SK-N-SH treated with all-trans-retinoic acid at 6 μM for 48 hours (cell line): Measurements from ENCODE around the gene PAPSS2.

Experiments used
- ATAC-seq: fragments of 200-7000 bp; cut with Tn5 transposase; 3 replicates; pipeline ENCODE4 v1.9.1; 2020; ENCODE audit warnings: mild to moderate bottlenecking, moderate library complexity
- BACH2 ChIP-seq: fragments of 250-450 bp; sonication (Bioruptor Pico); IDR thresholded peaks from 2 replicates; pipeline ENCODE4 v1.9.0; 2021; ENCODE audit warnings: mild to moderate bottlenecking, borderline replicate concordance
- CSDC2 ChIP-seq: fragments of 250-450 bp; sonication (Bioruptor Pico); IDR thresholded peaks from 2 replicates; pipeline ENCODE4 v1.5.0; 2020; ENCODE audit warnings: mild to moderate bottlenecking, moderate library complexity
- GLIS3 ChIP-seq: fragments of 250-450 bp; sonication (Bioruptor Pico); IDR thresholded peaks from 2 replicates; pipeline ENCODE4 v1.5.0; 2020; ENCODE audit warnings: mild to moderate bottlenecking, moderate library complexity
- ISL1 ChIP-seq: fragments of 250-450 bp; sonication (Bioruptor Pico); IDR thresholded peaks from 2 replicates; pipeline ENCODE4 v2.1.2; 2022; ENCODE audit warnings: mild to moderate bottlenecking, moderate library complexity
- OSR1 ChIP-seq: fragments of 250-450 bp; sonication (Bioruptor Pico); IDR thresholded peaks from 2 replicates; pipeline ENCODE4 v1.8.0; 2022; ENCODE audit warnings: moderate library complexity, mild to moderate bottlenecking, inconsistent platforms
- PPARA ChIP-seq: fragments of 250-450 bp; sonication (Bioruptor Pico); IDR thresholded peaks from 2 replicates; pipeline ENCODE4 v1.5.0; 2020; ENCODE audit warnings: mild to moderate bottlenecking, borderline replicate concordance
- RARB ChIP-seq: fragments of 250-450 bp; sonication (Bioruptor Pico); IDR thresholded peaks from 2 replicates; pipeline ENCODE4 v1.8.0; 2021; ENCODE audit warnings: mild to moderate bottlenecking, moderate library complexity
- SNAI2 ChIP-seq: fragments of 250-450 bp; sonication (Bioruptor Pico); IDR thresholded peaks from 2 replicates; pipeline ENCODE4 v1.5.0; 2020; ENCODE audit warnings: mild to moderate bottlenecking, moderate library complexity
- TCF4 ChIP-seq: fragments of 250-450 bp; sonication (Bioruptor Pico); IDR thresholded peaks from 2 replicates; pipeline ENCODE4 v1.8.0; 2021; ENCODE audit warnings: mild to moderate bottlenecking, moderate library complexity, borderline replicate concordance
- TOX ChIP-seq: fragments of 250-450 bp; sonication (Bioruptor Pico); IDR thresholded peaks from 2 replicates; pipeline ENCODE4 v1.8.0; 2021; ENCODE audit warnings: mild to moderate bottlenecking, moderate library complexity, borderline replicate concordance
- ZC3H10 ChIP-seq: fragments of 250-450 bp; sonication (Bioruptor Pico); IDR thresholded peaks from 2 replicates; pipeline ENCODE4 v1.5.1; 2021; ENCODE audit warnings: mild to moderate bottlenecking, moderate library complexity
- ZFP3 ChIP-seq: fragments of 250-450 bp; sonication (Bioruptor Pico); IDR thresholded peaks from 2 replicates; pipeline ENCODE4 v1.5.0; 2020; ENCODE audit warnings: mild to moderate bottlenecking, moderate library complexity
- ZFP30 ChIP-seq: fragments of 450-650 bp; formaldehyde crosslinking; IDR thresholded peaks from 2 replicates; pipeline ENCODE4 v1.5.0; 2022; ENCODE audit warnings: mild to moderate bottlenecking, moderate library complexity
- ZNF565 ChIP-seq: fragments of 450-650 bp; formaldehyde crosslinking; conservative IDR thresholded peaks from 2 replicates; pipeline ENCODE4 v1.5.0; 2020; ENCODE audit warnings: low read depth, mild to moderate bottlenecking, moderate library complexity
- ZNF70 ChIP-seq: fragments of 450-650 bp; formaldehyde crosslinking; IDR thresholded peaks from 2 replicates; pipeline ENCODE4 v1.5.0; 2020; ENCODE audit warnings: mild to moderate bottlenecking, moderate library complexity
- ZNF8 ChIP-seq: fragments of 450-650 bp; formaldehyde crosslinking; IDR thresholded peaks from 2 replicates; pipeline ENCODE4 v1.5.0; 2020; ENCODE audit warnings: mild to moderate bottlenecking, moderate library complexity
- TF ChIP-seq, protein P1 (sequence below): fragments of 250-450 bp; sonication (Bioruptor Pico); IDR thresholded peaks from 2 replicates; pipeline ENCODE4 v1.8.0; 2020; ENCODE audit warnings: mild to moderate bottlenecking, moderate library complexity, borderline replicate concordance
- TF ChIP-seq, protein P2 (sequence below): fragments of 250-450 bp; sonication (Bioruptor Pico); IDR thresholded peaks from 2 replicates; pipeline ENCODE4 v1.5.1; 2020; ENCODE audit warnings: low read depth, mild to moderate bottlenecking, moderate library complexity
- TF ChIP-seq, protein P3 (sequence below): fragments of 250-450 bp; sonication (Bioruptor Pico); IDR thresholded peaks from 2 replicates; pipeline ENCODE4 v1.5.1; 2021; ENCODE audit warnings: mild to moderate bottlenecking, moderate library complexity

The PAPSS2 gene

GRCh38 chr10:87695074-87695473, 35.4 kb downstream of the PAPSS2 start:
- ATAC-seq: no peak
- TF ChIP-seq ZNF70 (no peak), ISL1 (CRISPR knock-in tag) (no peak)

GRCh38 chr10:87696922-87697745, 37.5 kb downstream of the PAPSS2 start:
- ATAC-seq: no peak

DNA sequence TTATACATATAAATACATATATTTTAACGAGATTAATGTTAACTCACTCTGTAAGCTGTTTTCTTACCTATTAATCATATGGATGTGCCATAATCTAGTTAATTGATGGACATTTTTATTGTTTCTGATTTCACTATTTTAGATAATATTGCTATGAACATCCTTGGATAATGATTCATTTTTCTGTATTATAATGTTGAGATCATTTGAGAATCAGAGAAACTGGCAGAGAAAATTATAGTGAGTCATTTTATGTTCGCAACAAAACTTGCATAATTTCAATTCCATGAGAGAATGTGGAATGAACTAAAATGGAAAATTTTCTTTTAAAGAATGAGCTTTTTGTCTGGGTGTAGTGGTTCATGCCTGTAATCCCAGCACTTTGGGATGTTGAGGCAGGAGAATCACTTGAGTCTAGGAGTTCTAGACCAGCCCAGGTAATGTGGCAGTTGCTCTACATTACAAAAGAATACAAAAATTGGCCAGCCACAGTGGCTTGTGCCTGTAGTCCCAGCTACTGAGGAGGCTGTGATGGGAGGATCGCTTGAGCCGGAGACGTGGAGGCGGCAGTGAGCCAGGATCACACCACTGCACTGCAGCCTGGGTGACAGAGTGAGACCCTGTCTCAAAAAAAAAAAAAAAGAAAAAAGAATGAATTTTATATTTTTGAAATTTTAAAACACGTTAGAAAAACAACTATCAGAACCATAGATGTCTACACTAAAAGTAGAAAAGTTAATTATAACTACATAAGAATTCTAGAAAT, 40.5 kb downstream of the PAPSS2 start:
- peak; percentile 46 for ATAC-seq
- peak; percentile 79; the same call in 1 of the 2 replicates for TF ChIP-seq ISL1 (CRISPR knock-in tag)
- no peak for TF ChIP-seq ZNF8 (CRISPR knock-in tag)

More at GRCh38 chr10:87696922-87697745, 37.5 kb downstream of the PAPSS2 start:
- TF ChIP-seq BACH2 (CRISPR knock-in tag): no peak
- TF ChIP-seq ZNF8 (CRISPR knock-in tag): no peak
- no peak for TF ChIP-seq ZC3H10 (CRISPR knock-in tag)
- TF ChIP-seq SNAI2 (CRISPR knock-in tag): no peak
- TF ChIP-seq PPARA (CRISPR knock-in tag): no peak
- TF ChIP-seq ZFP3 (CRISPR knock-in tag): no peak
- no peak for TF ChIP-seq RARB
- TF ChIP-seq CSDC2 (CRISPR knock-in tag): no peak
- no peak for TF ChIP-seq GLIS3 (CRISPR knock-in tag)
- no peak for TF ChIP-seq ZNF565 (CRISPR knock-in tag)

DNA sequence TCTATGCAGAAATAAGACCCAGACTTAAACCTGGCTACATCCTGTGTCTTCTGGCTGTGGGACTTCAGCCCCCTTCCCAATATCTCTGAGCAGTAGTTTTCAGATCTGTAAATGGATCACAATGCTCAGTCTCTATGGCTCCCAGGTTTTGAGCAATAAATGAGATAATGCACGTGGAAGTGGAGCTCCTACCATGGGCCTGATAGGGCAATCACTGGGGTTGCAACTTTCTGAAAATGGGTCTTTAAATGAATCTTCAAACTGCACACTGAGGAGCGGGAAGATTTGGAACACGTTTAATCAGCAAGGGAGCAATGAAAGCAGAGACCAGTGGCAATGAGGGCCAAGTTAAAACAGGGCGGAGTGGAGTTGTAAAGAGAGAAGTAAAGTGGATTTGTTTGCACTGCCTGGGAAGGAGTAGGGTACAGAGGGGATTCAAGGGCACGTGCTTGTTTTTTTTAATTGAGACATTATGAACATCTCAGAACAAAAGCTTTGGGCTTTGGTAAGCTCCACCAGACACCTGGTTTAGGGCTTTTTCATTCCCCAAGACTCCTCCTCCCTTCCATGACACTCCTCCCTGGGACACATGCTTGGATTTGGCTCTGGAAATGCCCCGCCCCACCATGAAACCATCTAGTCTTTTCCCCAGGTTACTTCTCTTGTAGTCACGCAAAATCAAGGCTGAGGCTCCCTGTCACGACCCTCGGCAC, 42.7 kb downstream of the PAPSS2 start:
- TF ChIP-seq BACH2 (CRISPR knock-in tag) (no peak), ISL1 (CRISPR knock-in tag) (no peak), PPARA (CRISPR knock-in tag) (no peak)
- no peak for ATAC-seq

- no peak for TF ChIP-seq GLIS3 (CRISPR knock-in tag)
- TF ChIP-seq, protein P1, sequence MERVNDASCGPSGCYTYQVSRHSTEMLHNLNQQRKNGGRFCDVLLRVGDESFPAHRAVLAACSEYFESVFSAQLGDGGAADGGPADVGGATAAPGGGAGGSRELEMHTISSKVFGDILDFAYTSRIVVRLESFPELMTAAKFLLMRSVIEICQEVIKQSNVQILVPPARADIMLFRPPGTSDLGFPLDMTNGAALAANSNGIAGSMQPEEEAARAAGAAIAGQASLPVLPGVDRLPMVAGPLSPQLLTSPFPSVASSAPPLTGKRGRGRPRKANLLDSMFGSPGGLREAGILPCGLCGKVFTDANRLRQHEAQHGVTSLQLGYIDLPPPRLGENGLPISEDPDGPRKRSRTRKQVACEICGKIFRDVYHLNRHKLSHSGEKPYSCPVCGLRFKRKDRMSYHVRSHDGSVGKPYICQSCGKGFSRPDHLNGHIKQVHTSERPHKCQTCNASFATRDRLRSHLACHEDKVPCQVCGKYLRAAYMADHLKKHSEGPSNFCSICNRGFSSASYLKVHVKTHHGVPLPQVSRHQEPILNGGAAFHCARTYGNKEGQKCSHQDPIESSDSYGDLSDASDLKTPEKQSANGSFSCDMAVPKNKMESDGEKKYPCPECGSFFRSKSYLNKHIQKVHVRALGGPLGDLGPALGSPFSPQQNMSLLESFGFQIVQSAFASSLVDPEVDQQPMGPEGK (CRISPR knock-in tag): no peak
- no peak for TF ChIP-seq ZFP30
- no peak for TF ChIP-seq ISL1 (CRISPR knock-in tag)
- TF ChIP-seq, protein P2, sequence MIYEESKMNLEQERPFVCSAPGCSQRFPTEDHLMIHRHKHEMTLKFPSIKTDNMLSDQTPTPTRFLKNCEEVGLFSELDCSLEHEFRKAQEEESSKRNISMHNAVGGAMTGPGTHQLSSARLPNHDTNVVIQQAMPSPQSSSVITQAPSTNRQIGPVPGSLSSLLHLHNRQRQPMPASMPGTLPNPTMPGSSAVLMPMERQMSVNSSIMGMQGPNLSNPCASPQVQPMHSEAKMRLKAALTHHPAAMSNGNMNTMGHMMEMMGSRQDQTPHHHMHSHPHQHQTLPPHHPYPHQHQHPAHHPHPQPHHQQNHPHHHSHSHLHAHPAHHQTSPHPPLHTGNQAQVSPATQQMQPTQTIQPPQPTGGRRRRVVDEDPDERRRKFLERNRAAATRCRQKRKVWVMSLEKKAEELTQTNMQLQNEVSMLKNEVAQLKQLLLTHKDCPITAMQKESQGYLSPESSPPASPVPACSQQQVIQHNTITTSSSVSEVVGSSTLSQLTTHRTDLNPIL (CRISPR knock-in tag): no peak
- TF ChIP-seq TCF4 (CRISPR knock-in tag): no peak
- no peak for TF ChIP-seq ZNF8 (CRISPR knock-in tag)
- no peak for TF ChIP-seq PPARA (CRISPR knock-in tag)
- TF ChIP-seq, protein P3, sequence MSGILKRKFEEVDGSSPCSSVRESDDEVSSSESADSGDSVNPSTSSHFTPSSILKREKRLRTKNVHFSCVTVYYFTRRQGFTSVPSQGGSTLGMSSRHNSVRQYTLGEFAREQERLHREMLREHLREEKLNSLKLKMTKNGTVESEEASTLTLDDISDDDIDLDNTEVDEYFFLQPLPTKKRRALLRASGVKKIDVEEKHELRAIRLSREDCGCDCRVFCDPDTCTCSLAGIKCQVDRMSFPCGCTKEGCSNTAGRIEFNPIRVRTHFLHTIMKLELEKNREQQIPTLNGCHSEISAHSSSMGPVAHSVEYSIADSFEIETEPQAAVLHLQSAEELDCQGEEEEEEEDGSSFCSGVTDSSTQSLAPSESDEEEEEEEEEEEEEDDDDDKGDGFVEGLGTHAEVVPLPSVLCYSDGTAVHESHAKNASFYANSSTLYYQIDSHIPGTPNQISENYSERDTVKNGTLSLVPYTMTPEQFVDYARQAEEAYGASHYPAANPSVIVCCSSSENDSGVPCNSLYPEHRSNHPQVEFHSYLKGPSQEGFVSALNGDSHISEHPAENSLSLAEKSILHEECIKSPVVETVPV (CRISPR knock-in tag): no peak
- no peak for TF ChIP-seq TOX (CRISPR knock-in tag)
- TF ChIP-seq RARB: no peak
- no peak for ATAC-seq
Observed at GRCh38 chr10:87702973-87703294, 43.3 kb downstream of the PAPSS2 start.

DNA sequence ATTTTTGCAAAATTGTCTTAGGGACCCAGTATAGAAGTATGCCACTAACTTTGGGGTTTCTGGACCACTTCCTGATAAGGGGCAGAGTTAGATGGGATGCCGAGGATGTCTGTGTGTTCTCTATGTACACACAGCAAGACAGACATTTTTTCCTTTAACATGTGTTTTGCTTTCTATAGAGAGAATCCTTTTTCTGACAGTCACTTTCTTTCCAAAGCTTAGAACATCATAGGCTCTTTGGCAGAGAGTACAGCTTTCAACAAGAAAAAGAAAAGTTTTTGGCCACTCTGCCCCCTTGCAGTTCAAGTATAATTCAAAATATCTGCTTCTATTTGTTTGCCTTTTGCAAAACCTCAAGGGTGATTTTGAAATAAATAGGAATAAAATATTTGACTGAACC, 44.1 kb downstream of the PAPSS2 start:
- no peak for ATAC-seq
- TF ChIP-seq ISL1 (CRISPR knock-in tag) (no peak), OSR1 (CRISPR knock-in tag) (no peak), TCF4 (CRISPR knock-in tag) (no peak), ZFP30 (no peak), GLIS3 (CRISPR knock-in tag) (no peak), ZNF70 (no peak), ZFP3 (CRISPR knock-in tag) (no peak), ZNF565 (CRISPR knock-in tag) (no peak), RARB (no peak)
- TF ChIP-seq, protein P2 (CRISPR knock-in tag): no peak
- TF ChIP-seq, protein P1 (CRISPR knock-in tag): no peak
- TF ChIP-seq, protein P3 (CRISPR knock-in tag): no peak
